Ectodermal cell (in vitro differentiated cells): ENCODE data around the gene USP3.
A peak's percentile ranks its signal among the peaks of the same experiment; 100 is the strongest.

Source experiments
- H3K27ac ChIP-seq: 2 replicates; pipeline ENCODE4 v1.7.0; 2013; ENCODE audit warnings: mild to moderate bottlenecking, low read depth, low read length; ENCODE audit not compliant: insufficient read depth, poor library complexity, severe bottlenecking
- H3K27me3 ChIP-seq: 2 replicates; pipeline ENCODE4 v1.7.0; 2013; ENCODE audit warnings: mild to moderate bottlenecking, low read length; ENCODE audit not compliant: insufficient read depth, control insufficient read depth, poor library complexity, severe bottlenecking
- H3K36me3 ChIP-seq: one replicate; pipeline ENCODE4 v1.7.0; 2013; ENCODE audit warnings: low read length; ENCODE audit not compliant: control insufficient read depth, insufficient read depth
- H3K4me1 ChIP-seq: one replicate; pipeline ENCODE4 v1.7.0; 2013; ENCODE audit warnings: low read length; ENCODE audit not compliant: control insufficient read depth, insufficient read depth
- H3K4me3 ChIP-seq: 2 replicates; pipeline ENCODE4 v1.7.0; 2013; ENCODE audit warnings: low read depth, low read length, control low read depth; ENCODE audit not compliant: insufficient read depth
- H3K9me3 ChIP-seq: 2 replicates; pipeline ENCODE4 v1.7.0; 2013; ENCODE audit warnings: mild to moderate bottlenecking, low read length, moderate library complexity; ENCODE audit not compliant: control insufficient read depth
- WGBS, 2 experiments: methylation state at CpG; one replicate each; pipeline ENCODE4 v1.1.7; 2013; ENCODE audit warnings: missing lambda C conversion rate in 2 of 2; 5-methylcytosine and 5-hydroxymethylcytosine counted together

USP3 gene

GRCh38 chr15:63497642-63498467 is 6.5 kb upstream of the USP3 start:
- WGBS, 2 experiments, result 85 to 88% methylated on average over 7 to 8 of the region's 8 CpGs
- no peaks in the 10 kb centered on the region for H3K36me3 ChIP-seq
- H3K4me1 ChIP-seq, result peaks cover 20% of the 10 kb centered on the region
- H3K27me3 ChIP-seq, result peaks cover 39% of the 10 kb centered on the region
- no peak overlapping the region for H3K27ac ChIP-seq
- H3K4me3 ChIP-seq, result no peak overlapping the region
- no peaks in the 10 kb centered on the region for H3K9me3 ChIP-seq

DNA sequence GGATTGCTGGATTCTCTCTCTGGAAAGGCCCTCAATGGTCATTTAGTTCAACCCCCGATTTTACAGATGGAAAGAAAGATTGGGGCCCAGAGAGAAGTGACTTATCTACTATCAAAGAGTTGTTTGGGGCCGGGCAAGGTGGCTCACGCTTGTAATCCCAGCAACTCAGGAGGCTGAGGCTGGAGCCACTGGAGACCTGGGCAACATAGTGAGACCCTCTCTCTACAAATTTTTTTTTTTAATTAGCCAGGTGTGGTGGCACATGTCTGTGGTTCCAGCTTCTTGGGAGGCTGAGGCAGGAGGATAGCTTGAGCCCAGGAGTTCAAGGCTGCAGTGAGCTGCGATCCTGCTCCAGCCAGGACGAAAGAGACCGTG is 5.2 kb upstream of the USP3 start:
- peaks cover 25% of the 10 kb centered on the region for H3K4me1 ChIP-seq
- H3K4me3 ChIP-seq, result no peak overlapping the region
- H3K9me3 ChIP-seq, result no peaks in the 10 kb centered on the region
- H3K27me3 ChIP-seq, result peaks cover 52% of the 10 kb centered on the region
- no peak overlapping the region for H3K27ac ChIP-seq
- H3K36me3 ChIP-seq, result no peaks in the 10 kb centered on the region
- WGBS, 2 experiments, result 89 to 93% methylated on average over 4 of the region's 6 CpGs

DNA sequence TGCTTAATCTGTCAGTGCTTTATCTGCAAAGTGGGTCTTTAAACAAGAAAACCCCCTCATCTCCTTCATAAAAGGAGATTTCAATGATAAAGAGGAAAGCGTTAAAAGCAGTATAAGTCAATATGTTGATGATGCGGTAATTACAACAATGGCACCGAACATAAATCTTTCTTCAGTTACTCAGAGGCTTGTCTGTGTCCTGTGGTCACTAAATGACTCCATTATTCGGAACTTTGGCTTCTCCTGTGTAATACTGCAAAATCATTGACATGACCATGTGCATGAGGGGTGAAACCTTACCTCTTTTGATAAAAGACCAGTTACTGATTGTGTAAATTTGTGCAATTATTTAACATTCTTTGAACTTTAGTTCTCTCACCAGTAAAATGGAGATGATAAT is 4.8 kb upstream of the USP3 start:
- Histone ChIP-seq H3K9me3 (no peaks in the 10 kb centered on the region), H3K4me3 (no peak overlapping the region), H3K27ac (no peak overlapping the region), H3K36me3 (no peaks in the 10 kb centered on the region), H3K4me1 (peaks cover 25% of the 10 kb centered on the region), H3K27me3 (peaks cover 52% of the 10 kb centered on the region)
- WGBS, 2 experiments, result 85 to 89% methylated on average over 4 of the region's 4 CpGs

DNA sequence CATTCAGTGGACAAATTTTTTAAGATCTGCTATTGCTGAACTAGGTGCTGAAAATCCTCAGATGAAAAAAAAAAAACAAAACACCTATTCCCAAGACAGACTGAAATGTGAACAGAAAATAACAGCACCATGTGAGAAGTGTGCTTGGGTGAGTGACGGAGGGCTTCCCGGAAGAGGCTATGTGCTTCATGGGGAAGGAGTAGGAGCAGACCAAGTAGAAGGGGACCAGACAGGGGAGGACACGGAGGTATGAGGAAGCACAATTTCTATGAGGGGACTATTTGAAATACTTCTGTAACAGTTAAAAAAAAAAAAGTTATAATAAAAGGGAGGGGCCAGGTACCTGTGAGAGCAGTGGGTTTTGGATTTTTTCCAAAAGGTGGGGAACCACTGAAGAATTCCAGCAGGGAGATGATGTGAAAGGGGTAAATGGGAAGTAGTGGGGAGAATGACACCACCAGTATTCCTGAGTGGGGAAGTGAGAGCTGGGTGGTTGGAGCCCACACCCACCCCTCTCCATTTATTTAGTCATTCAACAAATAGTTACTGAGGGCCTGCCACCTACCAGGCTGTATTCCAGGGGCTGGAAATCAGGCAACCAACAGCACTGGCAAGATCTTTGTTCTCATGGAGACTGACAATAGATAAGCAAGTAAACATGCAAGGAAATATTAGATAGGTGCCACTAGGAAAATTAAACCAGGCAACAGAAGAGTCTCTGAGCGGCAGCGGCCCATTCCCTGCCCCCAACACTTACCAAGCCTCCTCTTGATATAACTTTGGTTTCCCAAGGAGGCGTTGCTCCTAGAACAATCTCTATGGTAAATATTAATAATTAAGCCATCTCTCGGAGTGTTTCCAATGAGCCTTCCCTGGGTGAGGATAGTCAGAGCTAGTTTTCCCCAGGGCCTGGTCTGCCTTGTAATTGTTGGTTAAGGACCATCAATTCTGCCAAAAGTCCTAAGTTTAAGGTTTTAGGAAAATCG is 3.8 kb upstream of the USP3 start:
- Histone ChIP-seq H3K4me3 (no peak overlapping the region), H3K4me1 (peaks cover 25% of the 10 kb centered on the region)
- WGBS, 2 experiments, result 64 to 76% methylated on average over 8 of the region's 8 CpGs

DNA sequence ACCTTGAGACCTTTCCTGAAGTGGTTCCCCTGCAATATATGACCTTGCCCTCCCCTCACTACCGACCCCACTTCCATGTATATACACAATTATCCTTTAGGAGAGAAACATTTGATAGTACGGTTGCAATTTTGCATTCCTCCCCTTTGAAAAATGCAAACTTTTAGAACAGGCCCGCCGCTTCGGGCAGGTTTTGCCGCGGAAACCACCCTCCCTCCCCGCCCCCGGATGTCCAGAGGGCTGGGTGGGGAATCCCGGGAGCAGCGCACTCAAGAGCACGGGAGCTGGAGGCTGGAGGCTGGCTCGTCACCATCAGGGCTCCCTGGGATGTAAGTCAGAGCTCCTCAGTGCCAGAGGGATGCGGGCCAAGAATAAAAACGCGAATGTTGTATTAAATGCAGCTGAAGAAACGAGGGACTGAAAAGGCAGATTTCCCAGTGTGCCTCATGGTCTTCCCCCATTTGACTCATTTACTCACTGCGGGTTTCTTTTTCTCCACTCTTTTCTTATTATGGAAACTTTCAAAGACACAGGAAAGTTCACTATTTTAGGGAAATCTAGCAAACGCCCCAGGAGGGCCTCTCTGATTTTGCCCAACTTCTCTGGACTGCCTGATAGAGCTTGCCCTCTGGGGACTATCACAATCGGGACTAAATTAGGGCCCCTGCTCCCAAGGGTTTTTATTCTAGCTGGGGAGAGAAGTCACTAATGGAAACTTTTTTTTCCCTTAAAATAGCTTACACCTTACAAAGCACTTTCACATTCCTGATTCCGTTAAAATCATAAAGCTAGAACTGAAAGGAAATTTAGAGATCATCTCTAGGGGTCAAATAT is 2.9 kb upstream of the USP3 start:
- Histone ChIP-seq H3K36me3 (no peaks in the 10 kb centered on the region), H3K9me3 (no peaks in the 10 kb centered on the region), H3K27ac (no peak overlapping the region), H3K27me3 (peaks cover 57% of the 10 kb centered on the region), H3K4me1 (peaks cover 26% of the 10 kb centered on the region), H3K4me3 (no peak overlapping the region)
- WGBS, 2 experiments, result 18 to 20% methylated on average over 20 to 21 of the region's 21 CpGs

More for the DNA sequence above, 3.8 kb upstream of the USP3 start:
- Histone ChIP-seq H3K27ac (no peak overlapping the region), H3K9me3 (no peaks in the 10 kb centered on the region), H3K36me3 (no peaks in the 10 kb centered on the region), H3K27me3 (peaks cover 52% of the 10 kb centered on the region)

GRCh38 chr15:63502137-63502766 is 2.1 kb upstream of the USP3 start:
- no peak overlapping the region for H3K4me3 ChIP-seq

DNA sequence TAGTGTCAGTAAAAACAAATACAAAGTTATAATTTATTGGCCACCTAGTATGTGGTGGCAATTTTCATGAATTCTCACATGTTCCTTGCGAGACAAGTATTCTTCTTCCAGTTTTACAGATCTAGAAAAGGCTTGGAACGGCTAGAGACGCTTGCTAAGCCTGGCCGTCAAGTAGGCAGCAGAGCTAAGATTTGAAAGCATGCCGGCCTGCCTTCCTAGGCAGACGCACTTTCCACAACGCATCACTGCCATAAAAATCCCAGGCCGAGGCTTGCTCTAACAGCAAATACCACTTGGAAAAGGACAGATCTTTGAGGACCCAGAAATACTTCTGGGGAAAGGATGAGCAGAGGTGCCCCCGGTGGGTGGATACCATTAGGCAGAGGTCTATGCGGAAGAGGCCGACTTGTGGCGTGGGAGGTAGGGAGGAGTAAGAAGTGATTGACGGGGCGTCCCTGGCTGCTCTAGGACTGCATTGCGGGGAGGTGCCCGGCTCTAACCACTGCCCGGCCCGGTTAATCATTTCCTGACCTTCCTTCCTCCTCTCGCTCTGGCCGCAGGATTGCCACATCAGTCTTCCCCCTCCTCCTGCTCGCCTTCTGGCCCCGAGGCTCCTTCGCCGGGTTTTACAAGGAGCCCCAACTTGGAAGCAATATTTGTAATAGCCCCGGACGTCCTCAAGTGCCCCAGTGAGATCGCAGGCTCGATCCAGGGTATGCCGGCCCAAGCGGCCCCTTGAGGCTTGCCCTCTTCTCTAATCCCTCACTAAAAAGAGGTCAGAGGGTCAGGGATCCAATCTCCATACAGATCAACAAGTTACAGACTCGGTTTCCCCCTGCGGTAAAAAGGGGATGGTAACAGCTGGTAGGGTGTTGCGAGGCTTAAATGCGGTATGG is 1.3 kb upstream of the USP3 start:
- no peaks in the 10 kb centered on the region for H3K36me3 ChIP-seq
- 9% methylated on average over 34 of the region's 34 CpGs for WGBS, 2 experiments
- H3K4me3 ChIP-seq, result peak overlapping the region; percentile 84
- peak overlapping the region; percentile 63 for H3K27ac ChIP-seq
- H3K9me3 ChIP-seq, result no peaks in the 10 kb centered on the region
- peaks cover 59% of the 10 kb centered on the region for H3K27me3 ChIP-seq
- H3K4me1 ChIP-seq, result peaks cover 35% of the 10 kb centered on the region

More at GRCh38 chr15:63502137-63502766, 2.1 kb upstream of the USP3 start:
- H3K36me3 ChIP-seq, result no peaks in the 10 kb centered on the region
- no peak overlapping the region for H3K27ac ChIP-seq
- H3K27me3 ChIP-seq, result peaks cover 59% of the 10 kb centered on the region
- WGBS, 2 experiments, result 72 to 76% methylated on average over 15 of the region's 15 CpGs
- peaks cover 31% of the 10 kb centered on the region for H3K4me1 ChIP-seq
- H3K9me3 ChIP-seq, result no peaks in the 10 kb centered on the region

DNA sequence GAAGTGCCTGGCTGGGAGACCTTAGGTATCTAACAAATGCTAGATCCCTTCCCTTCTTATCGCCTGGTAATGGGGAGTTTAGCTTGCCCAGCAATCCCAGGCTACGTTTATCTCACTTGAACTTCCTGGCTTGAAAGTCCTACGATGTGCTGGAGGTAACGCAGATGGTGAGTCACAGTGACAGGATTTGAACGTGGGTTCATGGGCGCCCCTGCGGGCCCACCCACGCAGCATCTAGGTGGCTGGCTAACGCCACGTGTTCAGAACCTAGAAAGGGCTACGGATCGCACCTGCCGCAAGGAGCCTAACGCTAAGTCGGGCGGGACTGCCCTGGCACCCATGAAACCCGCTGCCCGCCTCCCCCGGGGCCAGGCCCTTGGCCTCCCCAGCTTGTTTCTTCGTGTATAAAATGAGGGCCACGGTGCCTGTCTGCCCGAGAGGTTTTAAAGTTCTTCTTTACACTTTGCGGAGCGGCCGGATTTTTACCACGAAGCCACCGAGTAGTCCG is 600 bp upstream of the USP3 start:
- H3K9me3 ChIP-seq, result no peaks in the 10 kb centered on the region
- H3K36me3 ChIP-seq, result no peaks in the 10 kb centered on the region
- H3K4me1 ChIP-seq, result peaks cover 35% of the 10 kb centered on the region
- peaks cover 59% of the 10 kb centered on the region for H3K27me3 ChIP-seq
- WGBS, 2 experiments, result 1% methylated on average over 28 of the region's 28 CpGs
- peak overlapping the region; percentile 63 for H3K27ac ChIP-seq
- peak overlapping the region; percentile 84 for H3K4me3 ChIP-seq
